ENCODE results near the gene ARSG.
"Not testable (repeated sequence)": the region's sequence is repeated elsewhere in the genome, so short reads cannot be mapped to it uniquely, and the experiment has no call there.

Gene ARSG

DNA sequence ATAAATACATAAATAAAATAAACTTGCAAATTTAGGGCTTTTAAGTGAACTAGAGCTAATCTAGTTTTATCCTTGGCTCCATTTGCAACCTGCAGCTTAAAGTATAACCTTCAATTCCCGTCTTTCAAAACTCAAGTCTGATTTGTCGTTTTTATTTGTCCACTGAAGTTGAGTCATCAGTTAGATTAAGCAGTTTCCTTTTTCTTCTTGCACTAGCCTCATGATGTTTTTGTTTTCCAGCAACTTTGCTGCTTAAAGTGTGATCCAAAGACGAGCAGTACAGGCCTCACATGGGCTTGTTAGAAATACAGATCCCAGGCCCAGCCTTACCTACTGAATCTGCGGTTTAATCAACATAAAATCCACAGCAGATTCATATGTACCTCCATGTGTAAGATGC, 13.8 kb downstream of the ARSG start:
- no peak for DNase-seq (ENCODE audit: low read depth in 2 of 2)

DNA sequence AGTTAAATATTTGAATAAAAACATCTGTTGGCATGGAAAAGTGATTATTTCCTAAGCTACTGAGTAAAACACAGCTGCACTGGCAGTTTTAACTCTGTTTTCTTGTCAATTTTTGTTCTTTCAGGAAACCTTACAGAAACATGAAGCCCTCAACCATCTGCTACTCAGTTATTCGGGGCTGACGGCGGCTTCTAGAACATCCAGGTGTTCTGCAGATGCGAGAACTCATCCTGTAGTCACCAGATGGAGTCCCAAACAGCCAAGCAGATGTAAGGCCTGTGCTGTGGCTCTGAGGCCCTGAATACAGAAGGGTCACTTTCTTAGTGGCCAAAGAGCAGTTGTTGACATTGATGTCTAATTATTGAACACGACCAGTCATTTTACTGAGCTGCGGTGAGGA, 15.5 kb downstream of the ARSG start:
- no peak for DNase-seq (ENCODE audit: low read depth in 2 of 2)

DNA sequence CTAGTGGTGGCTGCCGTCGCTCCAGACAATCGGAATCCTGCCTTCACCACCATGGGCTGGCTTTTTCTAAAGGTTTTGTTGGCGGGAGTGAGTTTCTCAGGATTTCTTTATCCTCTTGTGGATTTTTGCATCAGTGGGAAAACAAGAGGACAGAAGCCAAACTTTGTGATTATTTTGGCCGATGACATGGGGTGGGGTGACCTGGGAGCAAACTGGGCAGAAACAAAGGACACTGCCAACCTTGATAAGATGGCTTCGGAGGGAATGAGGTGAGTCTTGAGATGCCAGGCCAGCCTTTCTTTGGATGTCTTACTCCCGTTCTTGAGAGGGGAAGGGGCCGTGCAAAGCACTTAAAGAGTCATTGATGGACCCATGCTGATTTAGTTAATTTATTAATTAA, 16.1 kb downstream of the ARSG start:
- no peak for DNase-seq (ENCODE audit: low read depth in 2 of 2)

DNA sequence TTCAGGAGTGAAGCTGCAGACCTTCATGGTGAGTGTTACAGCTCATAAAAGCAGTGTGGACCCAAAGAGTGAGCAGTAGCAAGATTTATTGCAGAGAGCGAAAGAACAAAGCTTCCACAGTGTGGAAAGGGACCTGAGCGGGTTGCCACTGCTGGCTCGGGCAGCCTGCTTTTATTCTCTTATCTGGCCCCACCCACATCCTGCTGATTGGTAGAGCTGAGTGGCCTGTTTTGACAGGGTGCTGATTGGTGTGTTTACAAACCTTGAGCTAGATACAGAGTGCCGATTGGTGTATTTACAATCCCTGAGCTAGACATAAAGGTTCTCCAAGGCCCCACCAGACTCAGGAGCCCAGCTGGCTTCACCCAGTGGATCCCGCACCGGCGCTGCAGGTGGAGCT, 17.2 kb downstream of the ARSG start:
- not testable (repeated sequence) for DNase-seq (ENCODE audit: low read depth in 2 of 2)

DNA sequence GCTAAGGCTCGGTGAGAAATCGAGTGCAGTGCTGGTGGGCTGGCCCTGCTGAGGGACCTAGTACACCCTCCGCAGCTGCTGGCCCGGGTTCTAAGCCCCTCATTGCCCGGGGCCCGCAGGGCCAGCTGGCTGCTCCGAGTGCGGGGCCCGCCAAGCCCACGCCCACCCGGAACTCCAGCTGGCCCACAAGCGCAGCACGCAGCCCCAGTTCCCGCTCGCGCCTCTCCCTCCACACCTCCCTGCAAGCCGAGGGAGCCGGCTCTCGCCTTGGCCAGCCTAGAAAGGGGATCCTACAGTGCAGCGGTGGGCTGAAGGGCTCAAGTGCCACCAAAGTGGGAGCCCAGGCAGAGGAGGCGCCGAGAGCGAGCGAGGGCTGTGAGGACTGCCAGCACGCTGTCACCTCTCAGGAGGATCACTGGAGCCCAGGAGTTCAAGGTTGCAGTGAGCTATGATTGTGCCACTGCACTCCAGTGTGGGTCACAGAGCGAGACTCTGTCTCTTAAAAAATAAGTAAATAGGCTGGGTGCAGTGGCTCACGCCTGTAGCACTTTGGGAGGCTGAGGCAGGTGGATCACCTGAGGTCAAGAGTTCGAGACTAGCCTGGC, 17.9 kb downstream of the ARSG start:
- DNase-seq (ENCODE audit: low read depth in 2 of 2): not testable (repeated sequence)

DNA sequence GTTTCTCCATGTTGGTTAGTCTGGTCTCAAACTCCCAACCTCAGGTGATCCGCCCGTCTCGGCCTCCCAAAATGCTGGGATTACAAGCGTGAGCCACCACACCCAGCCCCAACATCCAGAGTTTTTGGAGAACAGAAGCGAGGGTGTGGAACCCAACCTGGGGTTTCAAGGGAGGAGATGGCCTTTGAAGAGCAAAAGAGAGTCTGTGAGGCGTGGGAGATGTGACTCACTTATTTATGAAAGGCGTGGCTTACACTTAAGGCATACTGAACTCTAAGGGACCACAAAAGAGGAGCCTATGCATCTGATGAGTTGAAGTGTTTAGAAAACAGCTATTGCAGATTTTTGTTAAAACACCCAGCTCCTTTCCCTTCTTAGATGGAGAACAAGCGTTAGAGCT, 18.9 kb downstream of the ARSG start:
- DNase-seq (ENCODE audit: low read depth in 2 of 2): no peak

DNA sequence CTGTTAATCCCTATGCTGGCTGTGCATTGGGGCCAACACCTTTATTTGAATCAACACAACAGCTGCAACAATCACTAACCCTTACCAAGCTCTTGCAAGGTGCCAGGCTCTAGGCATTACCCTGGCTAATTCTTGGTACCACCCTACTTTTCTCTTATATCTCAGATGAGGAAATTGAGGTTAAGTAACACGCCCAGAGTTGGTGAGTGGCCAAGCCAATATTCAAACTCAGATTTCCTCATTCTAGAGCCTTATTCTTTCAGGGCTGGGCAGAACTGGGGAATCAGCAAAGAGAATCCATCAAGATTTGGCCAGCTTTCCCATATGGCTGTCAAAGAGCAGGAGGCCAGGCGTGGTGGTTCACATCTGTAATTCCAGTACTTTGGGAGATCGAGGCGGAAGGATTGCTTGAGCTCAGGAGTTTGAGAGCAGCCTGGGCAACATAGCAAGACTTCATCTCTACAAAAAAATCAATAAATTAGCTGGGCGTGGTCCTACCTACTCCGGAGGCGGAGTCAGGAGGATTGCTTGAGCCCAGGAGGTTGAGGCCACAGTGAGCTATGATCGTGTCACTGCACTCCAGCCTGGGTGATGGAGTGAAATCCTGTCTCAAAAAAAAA, 23.7 kb downstream of the ARSG start:
- no peak for DNase-seq (ENCODE audit: low read depth in 2 of 2)

DNA sequence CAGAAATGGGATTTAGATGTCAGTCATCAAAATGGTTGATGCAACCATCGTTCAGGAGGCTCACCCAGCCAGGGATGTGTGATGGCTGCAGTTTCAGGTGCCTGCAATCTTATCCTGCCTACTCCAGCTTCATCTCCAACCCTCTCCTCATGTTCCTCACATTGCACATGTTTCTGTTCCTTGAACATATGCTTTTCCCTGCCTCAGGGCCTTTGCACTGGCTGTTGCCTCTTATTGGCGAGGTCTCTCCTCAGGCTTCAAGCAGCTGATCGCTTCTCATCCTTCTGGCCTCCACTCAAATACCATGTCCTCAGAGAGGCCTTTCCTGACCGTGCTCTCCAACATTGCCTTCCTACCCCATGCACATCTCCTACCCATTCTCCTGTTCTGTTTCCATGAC, 24.6 kb downstream of the ARSG start:
- no peak for DNase-seq (ENCODE audit: low read depth in 2 of 2)

DNA sequence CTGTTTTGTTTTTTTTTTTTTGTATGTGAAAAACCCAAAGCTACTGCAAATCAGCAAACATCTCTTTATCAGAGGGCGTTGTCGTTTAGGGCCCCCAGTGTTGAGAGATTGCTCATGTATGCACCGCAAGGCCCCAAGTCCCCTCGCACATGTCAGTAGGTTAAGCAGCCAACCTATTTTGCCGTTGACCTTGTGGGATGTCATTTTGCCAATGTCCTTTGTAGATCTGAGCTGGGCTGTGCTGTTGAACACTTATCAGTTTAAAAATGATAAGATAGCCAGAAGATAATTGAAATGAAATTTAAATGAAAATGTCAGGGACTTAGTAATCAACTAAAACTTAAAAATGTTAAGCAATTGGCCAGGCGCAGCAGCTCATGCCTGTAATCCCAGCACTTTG, 26.2 kb downstream of the ARSG start:
- no peak for DNase-seq (ENCODE audit: low read depth in 2 of 2)

DNA sequence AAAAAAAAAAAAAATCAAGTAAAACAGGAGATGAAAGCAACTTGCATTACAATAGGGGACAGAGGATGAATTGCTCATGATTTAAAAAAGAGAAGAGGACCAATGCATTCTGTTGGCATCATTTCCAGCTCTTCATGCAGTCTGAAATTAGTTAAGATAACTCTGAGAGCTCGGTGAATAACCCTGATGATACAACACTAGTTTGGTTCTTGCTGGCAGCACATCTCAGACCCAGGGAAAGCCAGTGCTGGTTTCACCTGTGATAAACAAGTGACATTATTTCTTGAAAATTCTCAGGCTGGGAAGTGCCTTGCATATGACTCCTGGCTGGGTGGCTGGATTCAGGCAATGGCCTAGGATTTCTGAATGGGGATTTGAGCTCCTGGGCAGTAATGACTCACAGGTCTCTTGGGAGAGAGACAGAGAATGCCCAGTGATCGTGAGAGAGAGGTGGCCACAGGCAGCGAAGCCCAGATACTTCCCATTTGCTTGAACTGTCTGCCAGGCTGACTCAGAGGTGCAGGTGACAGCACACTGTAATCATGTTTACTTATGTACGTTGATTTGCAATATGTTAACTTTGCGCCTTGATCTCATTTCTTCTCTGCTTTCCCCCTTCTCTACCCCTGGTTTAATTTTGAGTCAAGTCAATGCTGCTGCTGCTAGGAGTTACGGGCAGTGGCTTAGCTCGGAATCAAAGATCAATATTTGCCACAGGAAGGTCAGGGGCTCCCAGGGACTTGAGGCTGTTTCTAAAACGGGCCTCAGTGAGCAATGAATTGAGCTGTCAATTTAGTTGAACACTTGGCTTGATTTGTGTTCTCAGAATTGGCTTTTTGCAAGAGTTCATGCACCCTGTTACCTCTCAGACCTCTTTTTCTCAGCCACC, 27.1 kb downstream of the ARSG start:
- no peak for DNase-seq (ENCODE audit: low read depth in 2 of 2)

DNA sequence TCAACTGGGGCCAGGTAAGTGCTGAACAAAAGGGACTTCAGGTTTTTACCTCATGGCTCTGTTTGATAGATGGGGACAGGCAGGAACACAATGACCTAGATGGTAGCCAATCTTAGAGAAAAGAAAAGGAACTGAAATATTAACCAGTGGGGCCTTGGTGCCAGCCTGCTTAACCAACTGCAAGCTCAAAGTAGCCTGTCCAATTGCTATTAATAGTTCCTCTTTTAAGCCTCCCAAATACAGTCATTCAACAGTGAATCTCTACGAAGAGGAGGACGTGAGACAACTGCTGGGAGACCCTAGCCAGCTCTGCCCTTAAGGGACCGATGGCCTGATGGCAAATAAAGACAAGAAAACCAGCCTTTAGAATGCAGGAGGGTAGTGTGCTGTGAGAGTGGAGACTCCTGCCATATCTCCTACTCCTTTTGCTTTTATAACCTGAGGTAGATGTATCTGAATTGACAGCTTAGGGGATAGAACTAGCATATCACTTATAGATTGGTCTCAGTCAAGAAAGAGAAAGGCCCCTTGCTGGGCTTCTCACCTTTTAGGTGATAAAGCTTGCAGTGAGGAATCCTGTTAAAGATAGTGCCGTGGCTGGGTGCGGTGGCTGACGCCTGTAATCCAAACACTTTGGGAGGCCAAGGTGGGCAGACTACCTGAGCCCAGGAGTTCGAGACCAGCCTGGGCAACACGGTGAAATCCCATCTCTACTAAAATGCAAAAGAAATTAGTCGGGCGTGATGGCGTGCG, 28.3 kb downstream of the ARSG start:
- DNase-seq (ENCODE audit: low read depth in 2 of 2): no peak

DNA sequence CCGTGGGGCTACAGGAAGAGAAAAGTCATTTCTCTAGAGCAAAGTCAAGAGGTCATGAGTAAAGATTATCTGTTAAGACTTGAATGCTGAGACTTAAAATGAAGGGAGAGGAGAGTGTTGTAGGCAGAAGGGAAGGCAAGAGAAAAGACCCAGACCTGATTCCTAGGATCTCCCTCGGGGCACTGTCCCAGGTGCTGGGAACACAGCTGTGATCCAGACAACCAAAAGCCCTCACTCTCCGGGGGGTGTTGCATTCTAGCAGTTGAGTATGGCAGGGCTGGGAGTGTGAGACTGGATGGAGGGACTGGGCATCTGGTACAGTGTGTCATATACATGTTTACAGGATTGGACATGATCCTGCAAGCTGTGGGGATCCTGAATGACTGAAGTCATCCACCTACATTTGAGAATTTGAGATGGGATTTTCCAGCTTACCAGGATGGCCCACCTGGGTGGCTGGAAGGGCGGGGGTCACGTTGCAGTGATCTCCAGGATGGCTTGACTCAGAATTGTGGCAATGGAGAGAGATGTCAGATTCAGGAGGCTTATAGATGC, 29.1 kb downstream of the ARSG start:
- DNase-seq (ENCODE audit: low read depth in 2 of 2): no peak

DNA sequence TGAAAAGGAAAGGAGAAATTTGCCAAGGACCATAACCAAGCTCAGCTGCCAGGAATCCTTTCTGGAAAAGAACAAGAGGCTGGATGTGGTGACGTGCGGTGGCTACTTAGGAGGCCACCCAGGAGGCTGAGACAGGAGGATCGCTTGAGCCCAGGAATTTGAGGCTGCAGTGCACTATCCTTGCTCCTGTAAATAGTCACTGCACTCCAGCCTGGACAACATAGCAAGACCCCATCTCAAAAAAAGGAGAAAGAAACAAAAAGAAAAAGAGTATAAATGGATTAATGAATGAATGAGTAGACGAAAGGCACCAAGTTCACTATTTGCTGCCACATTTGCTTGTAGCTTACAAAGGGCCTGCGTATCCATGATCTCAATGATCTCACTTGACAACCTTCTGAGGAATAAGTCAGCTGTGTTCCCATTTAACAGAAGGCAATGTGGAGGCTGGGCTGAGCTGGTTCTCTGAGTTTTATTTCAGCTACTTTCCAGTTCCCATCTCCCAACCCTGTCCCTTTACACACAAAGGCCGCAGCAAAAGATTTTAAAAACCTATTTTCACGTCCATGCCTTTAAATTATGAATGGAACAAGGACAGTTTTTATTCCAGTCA, 29.8 kb downstream of the ARSG start:
- DNase-seq (ENCODE audit: low read depth in 2 of 2): no peak

DNA sequence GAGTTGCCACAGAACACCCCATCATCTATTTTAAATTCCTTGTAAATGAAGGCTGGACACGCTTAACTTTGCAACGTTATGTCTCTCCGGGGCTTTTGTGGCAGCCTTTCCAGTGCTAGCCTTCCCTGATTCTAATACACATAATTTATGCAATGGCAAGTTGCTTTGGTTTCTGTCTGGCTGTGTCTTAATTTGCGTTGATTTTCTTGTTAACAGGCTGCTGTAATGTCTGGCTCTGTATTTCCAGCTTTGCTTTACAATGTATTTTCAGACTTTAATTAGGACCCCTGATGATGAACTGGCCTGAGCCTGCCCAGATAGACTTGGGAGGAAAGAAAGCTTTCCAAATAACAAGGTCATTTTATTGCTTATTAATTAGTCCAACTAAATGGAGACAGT, 30.3 kb downstream of the ARSG start:
- no peak for DNase-seq (ENCODE audit: low read depth in 2 of 2)

DNA sequence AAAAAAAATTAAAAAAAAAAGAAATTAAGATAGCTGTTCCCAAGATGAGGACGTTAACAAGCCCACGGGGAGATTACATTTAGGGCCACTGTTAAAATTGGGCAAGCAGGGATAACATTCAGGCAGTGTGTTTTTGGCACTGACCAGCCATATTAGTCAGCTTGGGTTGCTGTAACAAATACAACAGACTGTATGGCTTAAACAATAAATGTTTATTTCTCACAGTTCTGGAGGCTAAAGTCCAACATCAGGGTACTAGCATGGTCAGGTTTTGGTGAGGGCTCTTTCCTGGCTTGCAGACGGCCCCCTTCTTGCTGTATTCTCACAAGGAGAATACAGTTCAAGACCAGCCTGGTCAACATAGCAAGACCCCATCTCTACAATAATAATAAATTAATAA, 31.3 kb downstream of the ARSG start:
- no peak for DNase-seq (ENCODE audit: low read depth in 2 of 2)

DNA sequence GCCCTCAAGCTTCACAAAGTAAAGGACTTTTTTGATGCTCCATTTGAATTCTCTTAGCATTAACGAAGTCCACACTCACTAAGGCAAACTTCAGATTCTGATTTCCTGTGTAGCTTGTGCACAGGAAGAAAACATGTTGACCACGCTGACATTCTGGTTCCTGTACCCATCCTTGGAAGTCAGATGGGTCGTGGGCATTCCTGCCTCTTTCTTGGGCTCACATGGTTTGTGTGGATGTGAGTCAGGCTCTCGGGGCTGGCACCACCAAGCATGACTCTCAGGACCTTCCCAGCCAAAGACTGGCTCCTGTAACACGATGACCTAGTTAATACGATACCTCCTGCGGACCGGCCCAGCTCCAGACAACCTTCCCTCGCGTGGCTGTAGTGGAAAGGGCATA, 32.8 kb downstream of the ARSG start:
- no peak for DNase-seq (ENCODE audit: low read depth in 2 of 2)

DNA sequence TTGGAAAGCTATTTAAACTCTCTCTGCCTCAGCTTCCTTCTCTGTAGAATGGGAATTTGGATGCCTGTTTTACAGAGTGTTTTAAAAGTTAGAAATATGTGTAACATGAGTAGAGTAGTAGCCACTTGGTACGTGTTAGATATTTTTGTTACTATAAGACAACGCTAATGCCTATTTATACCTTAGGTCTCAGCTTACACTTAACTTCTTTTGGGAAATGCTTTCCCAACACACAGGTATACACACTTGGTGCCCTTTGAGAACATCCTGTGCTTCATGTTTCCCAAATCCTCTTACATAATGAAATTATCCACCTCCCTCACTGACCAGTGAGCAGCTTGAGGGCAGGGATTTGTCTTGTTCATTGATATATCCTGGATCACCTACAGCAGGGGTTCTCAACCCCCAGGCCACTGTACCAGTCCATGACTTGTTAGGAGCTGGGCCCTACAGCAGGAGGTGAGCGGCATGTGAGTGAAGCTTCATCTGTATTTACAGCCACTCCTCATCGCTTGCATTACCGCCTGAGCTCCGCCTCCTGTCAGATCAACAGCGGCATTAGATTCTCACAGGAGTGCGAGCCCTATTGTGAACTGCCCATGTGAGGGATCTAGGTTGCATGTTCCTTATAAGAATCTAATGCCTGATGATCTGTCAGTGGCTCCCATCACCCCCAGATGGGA, 33.5 kb downstream of the ARSG start:
- no peak for DNase-seq (ENCODE audit: low read depth in 2 of 2)

DNA sequence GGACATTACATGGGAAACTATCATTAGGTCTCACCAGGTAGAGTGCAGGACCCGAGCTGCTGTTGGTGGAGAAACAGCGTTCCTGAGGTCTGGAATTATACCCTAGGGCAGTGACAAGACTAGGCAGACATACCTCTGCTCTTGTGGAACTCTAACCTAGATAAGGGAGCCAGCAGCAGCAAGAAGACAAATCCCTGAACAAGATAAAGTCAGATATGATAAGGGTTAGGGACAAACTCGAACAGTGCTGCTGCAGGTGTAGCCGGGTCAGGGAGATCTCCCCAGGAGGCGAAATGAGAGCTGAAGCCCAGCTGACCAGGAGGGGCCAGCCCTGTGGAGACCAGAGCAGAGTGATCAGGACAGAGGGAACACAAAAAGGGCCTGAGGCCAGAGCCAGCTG, 34.7 kb downstream of the ARSG start:
- DNase-seq (ENCODE audit: low read depth in 2 of 2): no peak

DNA sequence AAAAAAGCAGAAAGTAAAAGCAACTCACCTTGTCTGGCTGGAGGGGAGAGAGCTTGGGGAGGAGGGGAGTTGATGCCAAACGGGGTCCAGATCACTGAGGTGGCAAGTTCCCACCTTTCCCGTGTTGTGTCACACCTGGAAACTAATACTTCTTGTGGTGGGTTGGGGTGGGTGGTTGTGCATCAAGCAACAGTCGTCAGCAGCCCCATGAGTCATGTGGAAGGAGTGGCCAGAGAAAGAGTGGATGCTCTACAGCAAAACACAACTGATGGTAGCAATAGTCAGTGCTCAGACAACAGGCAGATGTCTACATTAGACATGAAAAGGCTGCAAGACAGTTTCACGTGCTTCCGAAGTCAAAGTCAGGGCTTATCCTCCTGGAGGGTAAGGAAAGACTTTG, 35.4 kb downstream of the ARSG start:
- no peak for DNase-seq (ENCODE audit: low read depth in 2 of 2)

DNA sequence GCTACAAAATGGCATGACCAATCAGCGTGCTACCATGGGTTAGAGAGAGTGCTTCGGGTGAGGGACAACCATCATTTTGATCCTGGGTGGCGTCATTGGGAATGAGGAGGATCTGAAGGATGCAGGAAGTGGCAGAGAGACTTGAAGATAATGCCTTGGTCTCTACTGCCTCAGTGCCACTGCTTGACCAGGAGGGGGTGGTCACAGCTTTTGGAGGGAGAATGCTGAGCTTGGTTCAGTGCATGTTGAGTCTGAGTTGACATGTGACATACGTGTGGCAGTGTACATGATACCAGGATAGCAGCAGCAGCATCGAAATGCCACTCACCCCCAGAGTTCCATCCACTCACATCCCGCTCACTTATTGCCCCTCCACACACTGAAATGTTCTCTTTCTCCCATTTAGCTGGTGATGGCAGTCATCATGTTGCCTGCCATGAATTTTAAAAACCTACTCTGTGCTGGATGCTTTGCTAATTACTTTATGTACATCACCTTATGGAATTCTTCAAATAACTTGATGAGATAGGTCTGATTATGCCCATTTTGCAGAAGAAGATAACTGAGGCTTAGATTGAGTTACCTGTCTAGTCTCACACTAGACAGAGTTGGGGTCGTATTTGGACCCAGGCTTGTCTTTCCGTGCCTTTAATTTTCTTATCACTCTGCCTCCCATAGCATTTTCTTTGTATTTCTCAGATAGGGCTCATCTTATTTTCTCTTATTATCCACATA, 36.7 kb downstream of the ARSG start:
- DNase-seq (ENCODE audit: low read depth in 2 of 2): no peak
